GM13977 (cell line): ENCODE data around the gene TSC22D1.

Source experiments
- DNase-seq: peaks from one replicate; pipeline ENCODE4 v3.0.0; 2012; ENCODE audit warnings: low spot score
- CTCF ChIP-seq: IDR thresholded peaks from 2 replicates; pipeline ENCODE4 v1.5.1; 2012; ENCODE audit warnings: mild to moderate bottlenecking, control low read depth; ENCODE audit not compliant: insufficient read depth; ENCODE audit errors: extremely low read depth, missing control alignments
- in situ Hi-C: fragments of 300-500 bp; cut with MboI; formaldehyde crosslinking; loops from one replicate; pipeline ENCODE4 v1.12.0; 2022; ENCODE audit warnings: low sequenced_read_pairs, low pct_unique_long_range_greater_than_20kb, mixed read lengths, inconsistent platforms; ENCODE audit not compliant: unreplicated experiment

TSC22D1 gene

GRCh38 chr13:44591316-44591715 lies 15.2 kb upstream of the TSC22D1 start:
- no peak for TF ChIP-seq CTCF
- in situ Hi-C loops: no loop called here
- no peak for DNase-seq

- TF ChIP-seq CTCF: no peak
- in situ Hi-C loops: no loop called here
- DNase-seq: no peak
Observed at GRCh38 chr13:44583137-44583536, 7.0 kb upstream of the TSC22D1 start.

- in situ Hi-C loops: no loop called here
- no peak for TF ChIP-seq CTCF
- DNase-seq: no peak
Observed at GRCh38 chr13:44578067-44578400, 1.9 kb upstream of the TSC22D1 start.

- TF ChIP-seq CTCF: no peak
- DNase-seq: peak; percentile 95
- in situ Hi-C loops: no loop called here
Observed at GRCh38 chr13:44577236-44578066, 1.3 kb upstream of the TSC22D1 start.

GRCh38 chr13:44576351-44577235 lies 463 bp upstream of the TSC22D1 start:
- peak; percentile 57 for DNase-seq
- in situ Hi-C loops: no loop called here
- no peak for TF ChIP-seq CTCF

GRCh38 chr13:44575035-44575434 lies 1.1 kb downstream of the TSC22D1 start:
- DNase-seq: no peak
- in situ Hi-C loops: no loop called here
- TF ChIP-seq CTCF: no peak
